ENCODE measurements around the gene EPHA10. TPM values are rescaled to one million over a fixed set of nuclear protein-coding genes. Genes with fewer than 3 reads are reported as not detected.

EPHA10 gene
- total RNA-seq, 1 donor = not detected

DNA sequence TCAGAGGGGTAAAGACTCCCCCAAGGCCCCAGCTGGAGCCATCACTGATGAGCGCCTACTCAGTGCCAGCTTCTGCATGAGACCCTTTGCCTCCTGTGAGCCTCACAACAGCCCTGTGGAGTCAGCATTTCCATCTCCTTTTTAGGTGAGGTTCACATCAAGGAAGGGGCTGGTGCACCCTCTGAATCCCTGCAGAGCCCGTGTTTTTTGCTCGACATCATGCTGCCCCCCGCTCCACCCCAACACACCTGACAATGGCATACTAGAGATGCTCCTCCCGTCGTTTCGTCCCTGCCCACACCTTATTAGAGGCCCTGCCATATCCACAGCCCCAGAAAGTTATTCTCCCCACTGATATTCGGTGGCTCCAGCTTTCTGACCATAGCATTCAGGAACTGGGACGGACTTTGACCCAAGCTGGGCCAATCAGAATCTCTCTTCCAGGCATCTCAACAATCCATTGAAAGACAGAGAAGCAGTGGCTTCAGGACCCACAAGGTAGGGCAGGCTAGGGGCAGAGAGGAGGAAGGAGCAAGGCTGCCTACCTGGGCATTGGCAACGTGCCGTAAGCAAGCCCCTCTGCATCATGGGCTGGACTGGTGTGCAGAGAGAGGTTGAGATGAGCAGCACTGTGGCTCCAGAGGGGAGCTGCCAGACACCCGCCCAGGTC, 32.7 kb downstream of the EPHA10 start:
- no peak overlapping the region for H3K4me3 ChIP-seq (ENCODE audit: low read depth, low read length)
- no peak for TF ChIP-seq CTCF (IDR thresholded peaks at IDR 0.05; ENCODE audit: insufficient read depth, low read depth, low read length)
- DNase-seq (ENCODE audit: low read depth) = no peak

- TF ChIP-seq CTCF (IDR thresholded peaks at IDR 0.05; ENCODE audit: insufficient read depth, low read depth, low read length) = no peak
- no peak overlapping the region for H3K4me3 ChIP-seq (ENCODE audit: low read depth, low read length)
- no peak for DNase-seq (ENCODE audit: low read depth)
Measured at GRCh38 chr1:37731312-37732019, 33.5 kb downstream of the EPHA10 start.

DNA sequence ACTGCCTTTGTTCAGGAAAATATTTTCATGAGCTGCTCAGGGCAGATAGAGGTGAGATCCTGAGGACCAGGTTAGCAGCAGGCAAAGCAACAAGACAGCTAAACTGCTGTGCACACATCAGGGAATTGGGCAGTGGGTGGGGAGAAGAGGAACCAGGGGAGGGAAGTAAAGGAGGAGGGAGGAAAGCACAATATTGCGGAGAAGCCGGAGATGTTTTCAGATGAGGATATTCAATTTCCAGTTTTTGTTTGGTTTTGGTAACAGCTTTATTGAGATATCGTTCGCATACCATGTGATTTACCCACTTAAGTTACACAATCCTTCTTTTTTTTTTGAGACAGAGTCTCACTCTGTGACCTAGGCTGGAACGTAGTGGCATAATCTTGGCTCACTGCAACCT, 34.5 kb downstream of the EPHA10 start:
- H3K4me3 ChIP-seq (ENCODE audit: low read depth, low read length) = no peak overlapping the region
- no peak for DNase-seq (ENCODE audit: low read depth)
- TF ChIP-seq CTCF (IDR thresholded peaks at IDR 0.05; ENCODE audit: insufficient read depth, low read depth, low read length) = no peak

- DNase-seq (ENCODE audit: low read depth) = no peak
- no peak overlapping the region for H3K4me3 ChIP-seq (ENCODE audit: low read depth, low read length)
- TF ChIP-seq CTCF (IDR thresholded peaks at IDR 0.05; ENCODE audit: insufficient read depth, low read depth, low read length) = no peak
Measured at GRCh38 chr1:37728416-37728815, 36.5 kb downstream of the EPHA10 start.

DNA sequence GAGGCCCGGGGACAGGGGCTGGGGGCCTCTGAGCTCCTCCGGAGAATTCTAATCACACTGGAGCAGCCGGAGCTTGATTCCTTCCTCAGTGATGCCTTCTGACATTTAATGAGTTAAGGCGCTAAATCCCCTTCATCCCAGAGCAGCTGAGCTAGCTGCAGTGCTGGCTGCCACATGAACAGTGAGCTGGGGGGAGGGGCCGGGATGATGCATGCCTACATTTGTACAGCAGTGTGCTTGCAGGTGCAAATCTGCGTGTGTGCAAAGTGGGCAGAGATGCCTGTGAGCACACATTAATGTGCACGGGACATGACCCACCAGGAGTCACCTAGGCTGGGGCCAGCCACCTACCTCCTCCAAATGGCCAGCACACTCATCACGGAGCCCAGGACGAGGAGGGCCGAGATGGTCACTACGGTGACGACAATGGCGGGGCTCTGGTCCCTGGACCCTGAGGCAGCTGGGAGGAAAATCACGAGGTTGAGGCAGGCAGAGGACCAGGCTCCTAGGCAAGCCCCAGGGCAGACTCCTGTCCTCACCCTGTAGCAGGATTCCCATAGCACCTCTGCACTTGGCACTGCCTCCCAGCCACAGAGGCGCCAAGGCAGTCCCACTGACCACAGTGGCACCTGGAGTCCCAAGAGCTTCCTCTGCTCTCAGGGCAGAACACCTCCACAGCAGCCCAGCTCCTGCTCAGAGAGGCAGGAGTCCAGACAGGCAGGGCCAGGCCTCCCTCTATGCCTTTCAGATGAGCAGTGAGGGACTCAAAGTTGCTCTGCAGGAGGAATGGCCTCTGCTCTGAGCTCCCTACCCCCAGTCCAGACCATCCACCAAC, 38.0 kb downstream of the EPHA10 start:
- H3K4me3 ChIP-seq (ENCODE audit: low read depth, low read length) = no peak overlapping the region
- no peak for TF ChIP-seq CTCF (IDR thresholded peaks at IDR 0.05; ENCODE audit: insufficient read depth, low read depth, low read length)
- DNase-seq (ENCODE audit: low read depth) = no peak

DNA sequence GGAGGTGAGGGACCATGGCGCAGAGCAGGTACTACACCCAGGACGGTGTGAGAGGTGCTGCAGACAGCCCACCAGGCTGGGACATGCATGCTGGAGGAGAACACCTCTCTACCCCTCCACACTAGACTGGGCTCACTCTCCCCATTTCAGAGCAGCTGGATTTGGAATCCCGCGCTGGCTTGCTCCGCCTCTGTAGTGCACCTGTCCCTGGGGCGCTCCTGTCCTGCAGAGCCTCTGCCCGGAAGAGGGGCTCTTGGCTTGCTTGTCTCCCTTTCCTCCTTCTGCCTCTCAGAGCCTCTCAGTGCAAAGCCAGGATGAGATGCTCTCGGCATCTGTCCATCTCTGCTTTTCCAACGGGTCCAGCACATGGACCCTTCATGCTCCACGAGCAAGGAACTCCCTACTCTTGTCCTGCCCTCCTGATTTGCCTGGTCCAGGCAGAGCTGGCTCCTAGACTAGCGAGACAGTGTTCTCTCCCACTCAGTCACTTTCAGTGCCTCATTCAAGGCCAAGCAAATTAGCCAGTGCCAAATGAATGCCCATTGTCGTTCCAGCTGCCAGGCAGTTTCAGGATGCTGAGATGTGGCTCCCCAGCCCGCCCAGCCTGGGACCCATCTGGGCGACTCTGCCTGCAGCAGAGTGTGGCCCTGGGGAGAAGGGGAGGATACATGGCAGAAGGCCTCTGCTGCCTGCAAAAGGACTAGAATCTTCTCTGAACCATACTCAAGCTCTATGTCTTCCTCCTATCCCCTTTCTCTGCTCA, 38.9 kb downstream of the EPHA10 start:
- no peak for TF ChIP-seq CTCF (IDR thresholded peaks at IDR 0.05; ENCODE audit: insufficient read depth, low read depth, low read length)
- no peak for DNase-seq (ENCODE audit: low read depth)

More for the DNA sequence above, 38.9 kb downstream of the EPHA10 start:
- H3K4me3 ChIP-seq (ENCODE audit: low read depth, low read length) = no peak overlapping the region
